Progenitor cell of endocrine pancreas (in vitro differentiated cells): ENCODE data around the gene STT3A. TPM values are rescaled to one million over a fixed set of nuclear protein-coding genes. Genes with fewer than 3 reads are reported as not detected.

ENCODE experiments used
- DNase-seq: peaks from one replicate; pipeline ENCODE4 v3.0.0; 2021; ENCODE audit warnings: low spot score; ENCODE audit not compliant: unreplicated experiment
- H3K27ac Mint-ChIP-seq: 2 replicates; pipeline ENCODE4 v1.8.0; 2021; ENCODE audit warnings: mild to moderate bottlenecking, moderate library complexity, mixed read lengths
- H3K27me3 Mint-ChIP-seq: 2 replicates; pipeline ENCODE4 v1.8.0; 2021; ENCODE audit warnings: mixed read lengths
- H3K36me3 Mint-ChIP-seq: 2 replicates; pipeline ENCODE4 v1.8.0; 2022; ENCODE audit warnings: mixed read lengths; ENCODE audit not compliant: insufficient read depth
- H3K4me1 Mint-ChIP-seq: 2 replicates; pipeline ENCODE4 v1.8.0; 2021; ENCODE audit warnings: low read depth, mixed read lengths
- H3K4me3 Mint-ChIP-seq: 2 replicates; pipeline ENCODE4 v1.8.0; 2021; ENCODE audit warnings: low read depth, mild to moderate bottlenecking, moderate library complexity, mixed read lengths
- H3K9me3 Mint-ChIP-seq: 2 replicates; pipeline ENCODE4 v1.8.0; 2021; ENCODE audit warnings: low read depth, mixed read lengths
- CTCF ChIP-seq: fragments of 200-600 bp; sonication (generic); IDR thresholded peaks from one replicate; pipeline ENCODE4 v1.5.0; 2021; ENCODE audit warnings: antibody characterized with exemption, mild to moderate bottlenecking; ENCODE audit not compliant: unreplicated experiment
- total RNA-seq: library from RNA; stranded (reverse); gene quantifications from 2 replicates; pipeline ENCODE4 v1.2.1, GENCODE V29; 2021

Gene STT3A
- total RNA-seq, 1 donor from 2014 or later = 162 TPM

- TF ChIP-seq CTCF = no peak
- no peaks in the 10 kb centered on the region for H3K27me3 Mint-ChIP-seq
- H3K9me3 Mint-ChIP-seq = no peaks in the 10 kb centered on the region
- DNase-seq = no peak
- no peak overlapping the region for H3K27ac Mint-ChIP-seq
- H3K4me1 Mint-ChIP-seq = peaks cover 12% of the 10 kb centered on the region
- no peak overlapping the region for H3K4me3 Mint-ChIP-seq
- peaks cover 12% of the 10 kb centered on the region for H3K36me3 Mint-ChIP-seq
These were observed 29.3 kb downstream of the STT3A start for GRCh38 chr11:125621995-125622394.

- Mint-ChIP-seq H3K9me3 (no peaks in the 10 kb centered on the region), H3K4me1 (peaks cover 18% of the 10 kb centered on the region), H3K36me3 (peaks cover 12% of the 10 kb centered on the region), H3K27me3 (no peaks in the 10 kb centered on the region), H3K27ac (peak overlapping the region; percentile 12), H3K4me3 (no peak overlapping the region)
- no peak for TF ChIP-seq CTCF
- no peak for DNase-seq
These were observed 30.4 kb downstream of the STT3A start for GRCh38 chr11:125623064-125623463.

- H3K4me1 Mint-ChIP-seq = peaks cover 21% of the 10 kb centered on the region
- H3K4me3 Mint-ChIP-seq = peak within 1 kb of the TSS; percentile 96
- H3K36me3 Mint-ChIP-seq = peaks cover 10% of the 10 kb centered on the region
- peak within 1 kb of the TSS; percentile 94 for H3K27ac Mint-ChIP-seq
- no peaks in the 10 kb centered on the region for H3K9me3 Mint-ChIP-seq
- no peak for TF ChIP-seq CTCF
- H3K27me3 Mint-ChIP-seq = no peaks in the 10 kb centered on the region
- DNase-seq = no peak
These were observed 32.1 kb downstream of the STT3A start, which contains the start of gene CHEK1 for GRCh38 chr11:125624756-125625213. Gene CHEK1 (plus strand): TSS chr11:125625163. CDS start chr11:125626769, 1,606 bp downstream.

GRCh38 chr11:125625225-125625629, 32.6 kb downstream of the STT3A start:
- no peak for TF ChIP-seq CTCF
- no peaks in the 10 kb centered on the region for H3K27me3 Mint-ChIP-seq
- H3K4me1 Mint-ChIP-seq = peaks cover 21% of the 10 kb centered on the region
- peak; percentile 59 for DNase-seq
- peak overlapping the region; percentile 96 for H3K4me3 Mint-ChIP-seq
- no peaks in the 10 kb centered on the region for H3K9me3 Mint-ChIP-seq
- H3K36me3 Mint-ChIP-seq = peaks cover 7% of the 10 kb centered on the region
- H3K27ac Mint-ChIP-seq = peak overlapping the region; percentile 94

- peak overlapping the region; percentile 96 for H3K4me3 Mint-ChIP-seq
- peaks cover 7% of the 10 kb centered on the region for H3K36me3 Mint-ChIP-seq
- H3K27me3 Mint-ChIP-seq = no peaks in the 10 kb centered on the region
- H3K27ac Mint-ChIP-seq = peak overlapping the region; percentile 94
- H3K9me3 Mint-ChIP-seq = no peaks in the 10 kb centered on the region
- H3K4me1 Mint-ChIP-seq = peaks cover 21% of the 10 kb centered on the region
- no peak for TF ChIP-seq CTCF
- DNase-seq = peak; percentile 83
These were observed 33.1 kb downstream of the STT3A start for GRCh38 chr11:125625630-125626287.
